Measurements from ENCODE around the gene MRPS6. TPM values are rescaled to one million over a fixed set of nuclear protein-coding genes. Genes with fewer than 3 reads are reported as not detected.

MRPS6 gene
- total RNA-seq, 1 experiment from 2014 or later, result 55.1 TPM

DNA sequence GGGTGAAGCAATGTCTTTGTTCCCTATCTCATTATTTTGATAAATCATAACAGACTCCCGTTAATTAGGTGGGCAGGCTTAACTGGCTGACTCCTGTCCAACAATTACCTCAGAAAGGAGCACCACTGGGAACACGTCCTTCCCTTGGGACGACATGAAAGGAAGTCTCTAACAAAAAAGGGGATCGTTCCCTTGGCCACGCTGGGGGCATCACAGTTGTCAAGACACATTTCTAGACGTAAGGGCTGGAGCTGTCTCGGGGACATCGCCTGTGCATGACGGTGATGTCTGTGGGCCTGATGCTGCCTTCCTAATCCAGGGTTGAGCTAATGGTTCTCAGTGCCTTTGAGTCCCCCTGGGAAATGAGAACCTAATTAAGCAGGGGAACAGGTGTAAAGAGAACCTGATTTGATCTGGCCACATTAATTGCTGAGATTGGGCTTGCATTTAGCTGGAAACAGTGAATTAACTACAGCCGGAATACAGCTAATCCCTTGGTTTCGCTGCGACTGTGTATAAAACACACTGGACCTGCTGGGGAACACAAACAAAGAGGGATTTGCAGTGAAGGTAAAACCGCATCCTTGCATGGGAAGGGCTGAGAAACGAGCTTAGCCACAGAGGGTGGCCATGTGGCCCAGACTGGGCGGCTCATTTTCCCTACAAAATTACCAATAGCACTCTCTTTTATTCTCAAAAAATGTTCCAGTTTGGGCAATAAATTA, 111.8 kb downstream of the MRPS6 start:
- H3K9me2 ChIP-seq (ENCODE audit: insufficient read depth), result no peaks in the 10 kb centered on the region
- no TSS peak for BruUV-seq (replicated peaks)
- ChIA-PET CTCF (no interaction called here), RAD21 (ENCODE audit: low non-redundant PET in 1 of 2, low total read pairs in 2 of 2, uncharacterized antibody in 2 of 2, unreplicated experiment in 2 of 2) (no interaction called here), POLR2A (no interaction called here)
- DNase-seq (ENCODE audit: low read depth, low spot score) (no peak), ATAC-seq (no peak)
- no peaks in the 10 kb centered on the region for H3K27me3 ChIP-seq (ENCODE audit: insufficient read depth, low read length)
- TF ChIP-seq SP1 (IDR thresholded peaks at IDR 0.05; ENCODE audit: low read depth) (no peak), RAD21 (IDR thresholded peaks at IDR 0.05; ENCODE audit: low read depth) (no peak), CBX3 (IDR thresholded peaks at IDR 0.05; ENCODE audit: low read depth) (no peak), YY1 (IDR thresholded peaks at IDR 0.05; ENCODE audit: extremely low read depth, insufficient replicate concordance, low read depth, low read length) (no peak), CEBPB (IDR thresholded peaks at IDR 0.05; ENCODE audit: low read depth) (no peak)
- H3K4me2 ChIP-seq (ENCODE audit: low read length), result no peak overlapping the region
- H3K9me3 ChIP-seq (ENCODE audit: control insufficient read depth in 1 of 2, insufficient read depth in 1 of 2, low read depth in 1 of 2, low read length in 2 of 2), result no peaks in the 10 kb centered on the region
- no peak overlapping the region for H3K9ac ChIP-seq (ENCODE audit: low read length)
- no peaks in the 10 kb centered on the region for H3K36me3 ChIP-seq (ENCODE audit: control insufficient read depth in 1 of 2, insufficient read depth in 2 of 2, low read length in 2 of 2)
- no peak overlapping the region for H3K4me3 ChIP-seq (replicated peaks in 1 of 2; ENCODE audit: low read depth in 1 of 2, low read length in 2 of 2)
- H3K79me2 ChIP-seq (ENCODE audit: insufficient read depth, low read length), result no peaks in the 10 kb centered on the region
- no peak overlapping the region for H2AFZ ChIP-seq (ENCODE audit: low read depth, low read length, poor library complexity, severe bottlenecking)
- intact Hi-C loops (cut with micrococcal nuclease), result no loop called here
- no peaks in the 10 kb centered on the region for H3K4me1 ChIP-seq (ENCODE audit: control insufficient read depth in 1 of 2, insufficient read depth in 2 of 2, low read length in 2 of 2)
- no peak overlapping the region for H3K27ac ChIP-seq (ENCODE audit: low read depth, low read length)
- H4K20me1 ChIP-seq (ENCODE audit: insufficient read depth), result no peaks in the 10 kb centered on the region

DNA sequence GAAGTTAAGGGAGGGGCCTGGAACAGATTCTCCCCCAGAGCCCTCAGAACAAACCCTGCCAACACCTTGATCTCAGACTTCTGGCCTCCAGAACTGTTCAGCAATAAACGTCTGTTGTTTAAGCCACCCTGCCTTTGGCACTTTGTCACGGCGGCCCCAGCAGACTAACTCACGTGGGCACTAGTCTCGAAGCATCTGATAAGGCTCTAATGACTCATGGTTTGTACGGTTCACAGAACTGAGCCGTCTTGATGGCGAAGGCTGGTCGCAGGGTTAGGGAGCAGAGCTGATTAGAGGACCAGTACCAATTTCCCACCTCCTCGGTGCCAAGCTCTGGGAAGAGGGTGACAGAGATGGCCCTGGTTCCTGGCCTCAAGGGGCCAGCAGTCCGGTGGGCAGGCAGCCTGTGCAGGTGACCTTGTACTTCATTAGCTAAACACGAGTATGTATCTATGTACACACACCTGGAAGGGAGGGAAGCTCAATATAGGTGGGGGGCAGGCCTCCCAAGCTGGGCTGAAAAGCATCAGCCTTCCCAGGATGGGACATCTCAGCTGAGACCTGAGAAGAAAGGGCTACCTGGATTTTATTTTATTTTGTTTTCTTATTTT, 112.8 kb downstream of the MRPS6 start:
- DNase-seq (ENCODE audit: low read depth, low spot score) (no peak), ATAC-seq (no peak)
- Histone ChIP-seq H3K9me2 (ENCODE audit: insufficient read depth) (no peaks in the 10 kb centered on the region), H3K36me3 (ENCODE audit: control insufficient read depth in 1 of 2, insufficient read depth in 2 of 2, low read length in 2 of 2) (no peaks in the 10 kb centered on the region), H3K4me1 (ENCODE audit: control insufficient read depth in 1 of 2, insufficient read depth in 2 of 2, low read length in 2 of 2) (no peaks in the 10 kb centered on the region), H4K20me1 (ENCODE audit: insufficient read depth) (no peaks in the 10 kb centered on the region), H3K4me2 (ENCODE audit: low read length) (no peak overlapping the region), H3K27me3 (ENCODE audit: insufficient read depth, low read length) (no peaks in the 10 kb centered on the region), H3K27ac (ENCODE audit: low read depth, low read length) (no peak overlapping the region), H3K4me3 (replicated peaks in 1 of 2; ENCODE audit: low read depth in 1 of 2, low read length in 2 of 2) (no peak overlapping the region), H2AFZ (ENCODE audit: low read depth, low read length, poor library complexity, severe bottlenecking) (no peak overlapping the region), H3K9me3 (ENCODE audit: control insufficient read depth in 1 of 2, insufficient read depth in 1 of 2, low read depth in 1 of 2, low read length in 2 of 2) (no peaks in the 10 kb centered on the region), H3K79me2 (ENCODE audit: insufficient read depth, low read length) (no peaks in the 10 kb centered on the region), H3K9ac (ENCODE audit: low read length) (no peak overlapping the region)
- ChIA-PET RAD21 (ENCODE audit: low non-redundant PET in 1 of 2, low total read pairs in 2 of 2, uncharacterized antibody in 2 of 2, unreplicated experiment in 2 of 2) (no interaction called here), POLR2A (no interaction called here), CTCF (no interaction called here)
- intact Hi-C loops (cut with micrococcal nuclease), result no loop called here
- no TSS peak for BruUV-seq (replicated peaks)
- TF ChIP-seq ELF1 (IDR thresholded peaks at IDR 0.05; ENCODE audit: borderline replicate concordance, low read depth) (no peak), SIN3A (IDR thresholded peaks at IDR 0.05; ENCODE audit: low read depth) (no peak), POLR2AphosphoS5 (IDR thresholded peaks at IDR 0.05; ENCODE audit: low read depth, low read length) (no peak), EGR1 (IDR thresholded peaks at IDR 0.05; ENCODE audit: low read depth) (no peak), FOSL1 (IDR thresholded peaks at IDR 0.05; ENCODE audit: low read depth) (no peak), JUND (IDR thresholded peaks at IDR 0.05) (no peak), SRF (IDR thresholded peaks at IDR 0.05; ENCODE audit: low read depth) (no peak), CEBPB (IDR thresholded peaks at IDR 0.05; ENCODE audit: low read depth) (no peak), CBX3 (IDR thresholded peaks at IDR 0.05; ENCODE audit: low read depth) (no peak), RAD21 (IDR thresholded peaks at IDR 0.05; ENCODE audit: low read depth) (no peak)
- TF ChIP-seq, protein P1, sequence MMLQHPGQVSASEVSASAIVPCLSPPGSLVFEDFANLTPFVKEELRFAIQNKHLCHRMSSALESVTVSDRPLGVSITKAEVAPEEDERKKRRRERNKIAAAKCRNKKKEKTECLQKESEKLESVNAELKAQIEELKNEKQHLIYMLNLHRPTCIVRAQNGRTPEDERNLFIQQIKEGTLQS (IDR thresholded peaks at IDR 0.05), result no peak
- TF ChIP-seq, protein P2, sequence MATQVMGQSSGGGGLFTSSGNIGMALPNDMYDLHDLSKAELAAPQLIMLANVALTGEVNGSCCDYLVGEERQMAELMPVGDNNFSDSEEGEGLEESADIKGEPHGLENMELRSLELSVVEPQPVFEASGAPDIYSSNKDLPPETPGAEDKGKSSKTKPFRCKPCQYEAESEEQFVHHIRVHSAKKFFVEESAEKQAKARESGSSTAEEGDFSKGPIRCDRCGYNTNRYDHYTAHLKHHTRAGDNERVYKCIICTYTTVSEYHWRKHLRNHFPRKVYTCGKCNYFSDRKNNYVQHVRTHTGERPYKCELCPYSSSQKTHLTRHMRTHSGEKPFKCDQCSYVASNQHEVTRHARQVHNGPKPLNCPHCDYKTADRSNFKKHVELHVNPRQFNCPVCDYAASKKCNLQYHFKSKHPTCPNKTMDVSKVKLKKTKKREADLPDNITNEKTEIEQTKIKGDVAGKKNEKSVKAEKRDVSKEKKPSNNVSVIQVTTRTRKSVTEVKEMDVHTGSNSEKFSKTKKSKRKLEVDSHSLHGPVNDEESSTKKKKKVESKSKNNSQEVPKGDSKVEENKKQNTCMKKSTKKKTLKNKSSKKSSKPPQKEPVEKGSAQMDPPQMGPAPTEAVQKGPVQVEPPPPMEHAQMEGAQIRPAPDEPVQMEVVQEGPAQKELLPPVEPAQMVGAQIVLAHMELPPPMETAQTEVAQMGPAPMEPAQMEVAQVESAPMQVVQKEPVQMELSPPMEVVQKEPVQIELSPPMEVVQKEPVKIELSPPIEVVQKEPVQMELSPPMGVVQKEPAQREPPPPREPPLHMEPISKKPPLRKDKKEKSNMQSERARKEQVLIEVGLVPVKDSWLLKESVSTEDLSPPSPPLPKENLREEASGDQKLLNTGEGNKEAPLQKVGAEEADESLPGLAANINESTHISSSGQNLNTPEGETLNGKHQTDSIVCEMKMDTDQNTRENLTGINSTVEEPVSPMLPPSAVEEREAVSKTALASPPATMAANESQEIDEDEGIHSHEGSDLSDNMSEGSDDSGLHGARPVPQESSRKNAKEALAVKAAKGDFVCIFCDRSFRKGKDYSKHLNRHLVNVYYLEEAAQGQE (IDR thresholded peaks at IDR 0.05; ENCODE audit: low read depth), result no peak
- TF ChIP-seq, protein P3, sequence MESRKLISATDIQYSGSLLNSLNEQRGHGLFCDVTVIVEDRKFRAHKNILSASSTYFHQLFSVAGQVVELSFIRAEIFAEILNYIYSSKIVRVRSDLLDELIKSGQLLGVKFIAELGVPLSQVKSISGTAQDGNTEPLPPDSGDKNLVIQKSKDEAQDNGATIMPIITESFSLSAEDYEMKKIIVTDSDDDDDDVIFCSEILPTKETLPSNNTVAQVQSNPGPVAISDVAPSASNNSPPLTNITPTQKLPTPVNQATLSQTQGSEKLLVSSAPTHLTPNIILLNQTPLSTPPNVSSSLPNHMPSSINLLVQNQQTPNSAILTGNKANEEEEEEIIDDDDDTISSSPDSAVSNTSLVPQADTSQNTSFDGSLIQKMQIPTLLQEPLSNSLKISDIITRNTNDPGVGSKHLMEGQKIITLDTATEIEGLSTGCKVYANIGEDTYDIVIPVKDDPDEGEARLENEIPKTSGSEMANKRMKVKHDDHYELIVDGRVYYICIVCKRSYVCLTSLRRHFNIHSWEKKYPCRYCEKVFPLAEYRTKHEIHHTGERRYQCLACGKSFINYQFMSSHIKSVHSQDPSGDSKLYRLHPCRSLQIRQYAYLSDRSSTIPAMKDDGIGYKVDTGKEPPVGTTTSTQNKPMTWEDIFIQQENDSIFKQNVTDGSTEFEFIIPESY (IDR thresholded peaks at IDR 0.05; ENCODE audit: extremely low read depth, insufficient replicate concordance, low read length), result no peak
